ENCODE data around the gene ZNF12.
A peak's percentile ranks its signal among the peaks of the same experiment; 100 is the strongest.
"Not testable (repeated sequence)": the region's sequence is repeated elsewhere in the genome, so short reads cannot be mapped to it uniquely, and the experiment has no call there.

ZNF12 gene

DNA sequence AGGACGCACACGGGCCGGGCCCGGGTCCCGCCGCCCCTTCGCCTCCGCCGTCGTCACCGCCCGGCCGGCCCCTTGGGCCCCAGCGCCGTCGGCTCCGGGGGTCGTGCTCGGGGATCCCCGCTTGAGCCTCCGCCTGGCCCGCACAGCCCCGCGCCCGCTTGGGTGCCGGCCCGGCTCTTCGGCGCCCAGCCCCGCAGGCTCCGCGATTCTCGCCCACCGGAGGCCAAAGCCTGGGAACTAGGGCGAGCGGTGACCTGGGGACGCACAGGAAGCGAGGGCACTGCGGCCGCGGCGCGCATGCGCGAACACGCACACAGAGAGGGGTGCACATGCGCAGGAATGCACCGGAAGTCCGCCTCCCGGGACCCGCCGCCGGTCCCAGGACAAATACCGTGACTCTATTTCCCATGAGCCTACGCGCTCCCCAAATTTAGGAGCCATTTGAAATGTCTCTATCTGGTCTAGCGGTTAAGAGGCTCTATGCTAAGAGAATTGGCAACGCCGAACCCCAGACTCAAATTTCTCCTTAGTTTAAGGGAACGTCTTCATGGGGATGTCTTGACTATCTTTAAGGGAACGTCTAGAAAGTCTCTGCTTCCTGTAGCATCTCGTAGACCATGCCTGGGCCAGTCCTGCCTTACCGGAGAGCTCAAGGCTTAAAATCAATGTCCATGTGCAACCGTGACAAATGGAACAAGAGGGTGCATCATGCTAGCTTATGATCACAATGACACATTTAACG lies at the start of gene ZNF12:
ZNF12 (minus strand) TSS at position 282 of the 742 bp plus-strand sequence. CDS start 1,774 bp downstream, outside the sequence.
- peak; percentile 66 to 69 for DNase-seq

GRCh38 chr7:6753964-6754363 lies 47.2 kb upstream of the ZNF12 start, which contains the start of gene RSPH10B2:
TSS of gene RSPH10B2 (plus strand) at chr7:6754103. CDS start at chr7:6757678, 3,575 bp downstream.
- DNase-seq = not testable (repeated sequence)

- DNase-seq = not testable (repeated sequence)
These were observed 43.4 kb upstream of the ZNF12 start for GRCh38 chr7:6750173-6750572.

DNA sequence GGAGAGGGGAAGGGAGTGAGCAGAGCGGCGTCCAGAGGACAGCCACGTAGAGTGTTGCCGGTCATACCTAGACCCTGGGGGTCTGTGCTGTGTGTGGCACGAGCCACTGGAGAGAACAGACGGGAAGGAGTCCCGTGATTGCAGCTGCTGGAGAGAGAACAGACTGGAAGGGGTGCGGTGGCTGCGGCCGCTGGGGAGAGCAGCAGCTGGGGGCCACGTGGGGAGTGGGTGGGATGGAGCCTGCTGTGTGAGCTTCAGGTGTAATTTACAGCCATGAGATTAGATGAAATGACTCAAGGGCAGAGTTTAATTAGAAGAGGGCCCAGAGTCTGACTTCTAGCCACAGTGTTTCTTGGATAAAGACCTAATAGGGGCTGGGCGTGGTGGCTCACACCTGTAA lies 42.6 kb upstream of the ZNF12 start:
- DNase-seq = not testable (repeated sequence)

GRCh38 chr7:6744410-6745100 lies 37.8 kb upstream of the ZNF12 start:
- not testable (repeated sequence) for DNase-seq

DNA sequence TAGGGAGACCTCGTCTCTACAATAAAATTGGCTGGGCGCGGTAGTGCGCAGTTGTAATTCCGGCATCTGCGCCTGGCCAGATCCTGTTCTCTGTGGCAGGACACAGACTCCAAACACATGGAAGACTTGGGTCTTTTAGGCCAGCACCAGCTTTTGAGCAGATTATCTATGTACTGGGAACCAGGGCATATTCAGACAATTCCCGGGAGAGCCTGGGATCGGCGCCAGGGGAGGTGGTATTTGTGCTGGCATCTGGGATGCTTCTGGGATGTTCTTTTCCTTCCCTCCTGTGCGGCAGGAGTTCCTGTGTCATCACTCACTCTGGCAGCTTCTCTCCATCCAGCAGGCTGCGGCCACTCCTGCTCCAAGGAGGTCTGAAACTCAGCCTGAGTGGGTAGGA lies 31.7 kb upstream of the ZNF12 start:
- not testable (repeated sequence) for DNase-seq

GRCh38 chr7:6730343-6730633 lies 23.5 kb upstream of the ZNF12 start:
- DNase-seq = no peak

GRCh38 chr7:6729492-6730342 lies 23.0 kb upstream of the ZNF12 start:
- DNase-seq = peak; percentile 67

- DNase-seq = not testable (repeated sequence)
These were observed 22.2 kb upstream of the ZNF12 start for GRCh38 chr7:6728893-6729491.

DNA sequence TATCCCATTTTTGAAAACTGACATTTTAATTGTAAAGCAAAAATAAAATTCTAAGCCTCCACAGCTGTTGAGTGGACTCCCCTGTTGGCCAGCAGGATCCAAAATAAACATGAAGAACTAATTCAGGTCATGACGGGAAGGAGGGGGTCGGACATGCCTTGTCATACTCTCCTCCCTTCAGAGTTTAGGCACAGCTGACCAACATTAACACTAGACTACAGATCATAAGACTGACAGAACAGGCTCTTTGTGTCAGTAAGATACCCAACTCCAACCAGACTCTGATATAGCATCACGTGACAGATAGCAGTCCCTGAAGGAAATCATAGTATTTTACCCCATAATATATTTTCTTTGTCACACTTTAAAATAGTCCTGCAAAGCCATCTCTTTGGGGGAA lies 20.9 kb upstream of the ZNF12 start:
- no peak for DNase-seq

- DNase-seq = not testable (repeated sequence)
These were observed 19.6 kb upstream of the ZNF12 start for GRCh38 chr7:6726341-6726740.

DNA sequence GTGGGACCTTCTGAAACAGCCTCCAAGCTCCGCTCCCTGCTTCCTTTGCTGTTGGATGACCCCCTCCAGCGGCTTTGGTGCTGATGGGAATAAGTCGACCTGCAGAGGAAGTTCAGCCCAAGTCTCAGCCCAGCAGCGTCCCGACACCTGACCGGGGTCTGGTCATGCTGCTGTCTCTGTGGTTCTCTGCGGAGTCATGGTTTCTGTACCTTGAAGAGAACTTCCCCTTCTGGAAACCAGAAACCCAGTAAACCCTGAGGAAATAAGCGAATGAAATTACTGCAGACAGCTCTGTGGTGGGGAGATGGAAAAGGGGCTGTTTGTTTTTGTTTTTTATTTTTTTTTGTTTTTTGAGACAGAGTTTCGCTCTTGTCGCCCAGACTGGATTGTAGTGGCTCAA lies 18.3 kb upstream of the ZNF12 start:
- DNase-seq = peak; percentile 29 to 30

- not testable (repeated sequence) for DNase-seq
These were observed 17.6 kb upstream of the ZNF12 start for GRCh38 chr7:6724351-6724750.

GRCh38 chr7:6718124-6718523 lies 11.4 kb upstream of the ZNF12 start:
- no peak for DNase-seq

GRCh38 chr7:6715898-6716297 lies 9.2 kb upstream of the ZNF12 start:
- DNase-seq = not testable (repeated sequence)

GRCh38 chr7:6714360-6714759 lies 7.6 kb upstream of the ZNF12 start:
- DNase-seq = no peak

DNA sequence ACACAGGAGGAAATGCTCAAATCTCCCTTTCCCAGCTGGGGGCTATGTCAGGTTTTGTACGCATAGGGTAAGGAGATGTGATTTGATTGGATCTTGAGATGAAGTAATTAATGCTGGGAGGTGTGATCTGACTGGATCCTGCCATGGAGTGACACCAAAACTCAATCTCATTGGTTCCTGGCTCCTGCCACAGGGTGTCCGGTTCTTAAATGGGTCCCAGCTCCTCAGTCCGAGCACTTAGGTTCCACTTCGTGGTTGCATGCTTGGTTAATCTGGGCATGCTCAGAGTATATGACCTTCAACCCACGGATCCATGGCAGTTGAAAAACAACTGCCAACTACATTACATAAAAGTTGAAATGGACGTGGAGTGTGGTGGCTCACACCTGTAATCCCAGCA lies 3.1 kb upstream of the ZNF12 start:
- DNase-seq = peak in 1 of 2 experiments; percentile 0

GRCh38 chr7:6708304-6708703 lies 1.6 kb upstream of the ZNF12 start:
- no peak for DNase-seq

DNA sequence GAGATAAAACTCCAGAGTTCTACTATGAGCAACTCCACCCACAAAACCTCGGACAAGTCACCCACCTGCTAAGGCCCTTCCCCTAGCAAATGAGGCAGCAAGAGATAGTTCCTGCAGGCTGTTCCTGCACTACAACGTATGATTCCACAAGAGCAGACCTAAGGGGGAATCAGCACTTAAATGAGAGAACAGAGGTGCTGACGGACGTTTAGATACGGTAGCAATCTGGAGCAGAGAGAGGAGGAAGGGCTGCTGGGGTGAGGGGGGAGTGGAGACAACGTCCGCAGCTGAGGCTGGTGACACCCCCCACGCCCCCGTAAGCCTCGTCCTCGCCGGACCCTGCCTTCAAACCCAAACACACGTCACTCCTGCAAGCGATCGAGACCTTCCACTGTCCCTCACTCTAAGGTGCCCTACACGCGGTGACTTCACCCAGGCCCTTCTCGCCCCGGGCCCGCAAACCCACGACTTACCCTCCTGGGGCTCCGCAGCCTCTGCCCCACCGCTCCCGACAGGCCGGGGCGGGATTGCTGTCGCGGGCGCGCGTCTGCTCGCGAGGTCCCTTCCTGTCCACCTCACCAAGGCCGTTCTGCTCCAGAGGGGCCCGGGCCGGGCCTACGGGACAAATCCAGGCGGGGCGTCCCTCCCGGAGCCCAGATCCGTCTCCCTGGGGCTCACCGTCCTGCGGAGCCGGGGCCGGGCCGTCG lies 635 bp downstream of the ZNF12 start:
- peak; percentile 3 to 27 for DNase-seq

GRCh38 chr7:6701860-6702259 lies 4.9 kb downstream of the ZNF12 start:
- DNase-seq = no peak

DNA sequence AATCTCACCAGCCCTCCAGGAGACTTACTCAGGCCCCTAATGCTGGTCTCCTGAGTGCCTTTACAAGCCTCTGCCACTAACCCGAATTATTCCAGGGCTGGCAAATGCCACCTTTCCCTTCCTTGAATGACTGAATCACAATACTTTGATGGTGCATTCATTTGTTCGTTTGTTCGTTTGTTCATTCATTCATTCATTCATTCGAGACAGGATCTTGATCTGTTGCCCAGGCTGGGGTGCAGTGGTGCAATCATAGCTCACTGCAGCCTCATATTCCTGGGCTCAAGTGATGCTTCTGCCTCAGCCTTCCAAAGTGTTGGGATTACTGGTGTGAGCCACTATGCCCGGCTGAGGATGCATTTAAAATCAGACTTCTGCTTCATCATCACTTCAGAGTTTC lies 6.0 kb downstream of the ZNF12 start:
- DNase-seq = no peak

- no peak for DNase-seq
These were observed 15.1 kb downstream of the ZNF12 start for GRCh38 chr7:6691609-6692106.

All from Kasumi-1 (cell line).